ENCODE results near the gene SZT2. TPM values are rescaled to one million over a fixed set of nuclear protein-coding genes. Genes with fewer than 3 reads are reported as not detected.

SZT2 gene
- total RNA-seq, 1 experiment from 2014 or later = 28.4 TPM

- no peak for TF ChIP-seq ZNF425 (CRISPR knock-in tag; conservative IDR thresholded peaks at IDR 0.05)
- no peak for TF ChIP-seq CDX4 (CRISPR knock-in tag; IDR thresholded peaks at IDR 0.05; ENCODE audit: borderline replicate concordance)
- no peak for TF ChIP-seq ZNF121 (CRISPR knock-in tag; IDR thresholded peaks at IDR 0.05)
- TF ChIP-seq IRF1 (CRISPR knock-in tag; IDR thresholded peaks at IDR 0.05) = no peak
- TF ChIP-seq RORB (CRISPR knock-in tag; IDR thresholded peaks at IDR 0.05) = no peak
- TF ChIP-seq E2F1 (CRISPR knock-in tag; IDR thresholded peaks at IDR 0.05) = no peak
- no peak for TF ChIP-seq OVOL2 (CRISPR knock-in tag; IDR thresholded peaks at IDR 0.05; ENCODE audit: borderline replicate concordance)
- TF ChIP-seq ZNF263 (CRISPR knock-in tag; IDR thresholded peaks at IDR 0.05; ENCODE audit: low read depth) = no peak
- no peak for TF ChIP-seq MYBL2 (CRISPR knock-in tag; IDR thresholded peaks at IDR 0.05)
- TF ChIP-seq USF2 (CRISPR knock-in tag; IDR thresholded peaks at IDR 0.05) = no peak
- TF ChIP-seq ATF1 (CRISPR knock-in tag; IDR thresholded peaks at IDR 0.05) = no peak
- no peak for TF ChIP-seq ZNF416 (CRISPR knock-in tag; IDR thresholded peaks at IDR 0.05)
- TF ChIP-seq CTCF (IDR thresholded peaks at IDR 0.05) = no peak
- TF ChIP-seq TEAD4 (CRISPR knock-in tag; IDR thresholded peaks at IDR 0.05) = no peak
- TF ChIP-seq ZSCAN18 (CRISPR knock-in tag; IDR thresholded peaks at IDR 0.05) = no peak
- TF ChIP-seq SOX15 (CRISPR knock-in tag; IDR thresholded peaks at IDR 0.05) = no peak
Observed at GRCh38 chr1:43444151-43444828, 54.6 kb downstream of the SZT2 start (continued).

GRCh38 chr1:43444836-43445235 lies 55.1 kb downstream of the SZT2 start:
- CTCF ChIA-PET = interaction anchor here (1.0 to 1.3 kb wide), 4 partner anchors 9 to 262 kb away, joined by 3 to 6 read pairs (median 4); partner anchors contain the start of genes HYI and ST3GAL3
- Mint-ChIP-seq H3K9me3 (no peaks in the 10 kb centered on the region), H3K4me1 (peaks cover 3% of the 10 kb centered on the region; the same call in 1 of the 2 replicates), H3K27ac (no peak overlapping the region), H3K36me3 (peaks cover 26% of the 10 kb centered on the region), H3K27me3 (ENCODE audit: low read depth) (no peaks in the 10 kb centered on the region), H3K4me3 (no peak overlapping the region)
- ATAC-seq = peak; percentile 78
- POLR2A ChIA-PET = interaction anchor here (1.9 kb wide), 1 partner anchor 9 kb away, joined by 8 read pairs; the partner anchor contains the start of gene HYI
- DNase-seq (ENCODE audit: low spot score) = no peak
- TF ChIP-seq IRF2 (CRISPR knock-in tag; IDR thresholded peaks at IDR 0.05; ENCODE audit: borderline replicate concordance, low read depth) (no peak), ARID4B (CRISPR knock-in tag; IDR thresholded peaks at IDR 0.05; ENCODE audit: borderline replicate concordance) (no peak), MXD4 (CRISPR knock-in tag; IDR thresholded peaks at IDR 0.05; ENCODE audit: borderline replicate concordance) (no peak), ERG (CRISPR knock-in tag; IDR thresholded peaks at IDR 0.05) (no peak), FOXJ3 (CRISPR knock-in tag; IDR thresholded peaks at IDR 0.05; ENCODE audit: borderline replicate concordance) (no peak)

Measured in WTC11 (cell line).